ENCODE data around the gene USP12.

Gene USP12

DNA sequence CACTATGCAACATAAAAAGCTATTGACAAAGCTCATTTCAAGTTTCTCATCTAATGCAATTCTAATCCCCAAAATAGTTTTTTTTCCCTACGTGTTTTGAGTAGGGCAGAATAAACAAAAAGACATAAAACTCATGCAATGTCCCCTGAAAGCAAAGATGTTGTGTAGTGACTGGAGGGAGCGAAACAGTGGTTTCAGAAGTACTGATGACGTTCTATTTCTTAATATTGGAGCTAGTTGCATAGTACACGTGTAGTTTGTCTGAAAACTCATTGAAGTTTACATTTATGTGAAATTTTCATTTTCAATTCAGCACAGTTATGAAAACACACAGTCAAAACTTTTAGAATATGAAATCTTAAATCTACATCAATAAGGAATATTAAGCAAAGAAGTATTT is 31.6 kb downstream of the USP12 start:
- Histone ChIP-seq H3K9me2 (replicated peaks; ENCODE audit: low read depth, low read length) (no peaks in the 10 kb centered on the region), H2AFZ (ENCODE audit: low read length) (no peak overlapping the region), H3K4me2 (ENCODE audit: low read depth, low read length, poor library complexity, severe bottlenecking) (no peak overlapping the region), H4K20me1 (ENCODE audit: insufficient read depth, low read length, poor library complexity, severe bottlenecking) (peaks cover 59% of the 10 kb centered on the region), H3K4me1 (ENCODE audit: insufficient read depth, low read length, poor library complexity, severe bottlenecking) (no peaks in the 10 kb centered on the region), H3F3A (ENCODE audit: low read depth) (no peaks in the 10 kb centered on the region), H3K27me3 (ENCODE audit: insufficient read depth, low read length, poor library complexity, severe bottlenecking) (no peaks in the 10 kb centered on the region), H3K9me3 (ENCODE audit: insufficient read depth, low read depth, low read length) (no peaks in the 10 kb centered on the region), H3K79me2 (ENCODE audit: insufficient read depth, low read length) (peaks cover 99% of the 10 kb centered on the region), H3K4me3 (ENCODE audit: low read length, poor library complexity, severe bottlenecking) (no peak overlapping the region), H3K9ac (ENCODE audit: low read depth, low read length, poor library complexity, severe bottlenecking) (no peak overlapping the region), H3K36me3 (ENCODE audit: insufficient read depth, low read length) (no peaks in the 10 kb centered on the region; the same call in none of the 2 replicates)
- TF ChIP-seq, protein P1, sequence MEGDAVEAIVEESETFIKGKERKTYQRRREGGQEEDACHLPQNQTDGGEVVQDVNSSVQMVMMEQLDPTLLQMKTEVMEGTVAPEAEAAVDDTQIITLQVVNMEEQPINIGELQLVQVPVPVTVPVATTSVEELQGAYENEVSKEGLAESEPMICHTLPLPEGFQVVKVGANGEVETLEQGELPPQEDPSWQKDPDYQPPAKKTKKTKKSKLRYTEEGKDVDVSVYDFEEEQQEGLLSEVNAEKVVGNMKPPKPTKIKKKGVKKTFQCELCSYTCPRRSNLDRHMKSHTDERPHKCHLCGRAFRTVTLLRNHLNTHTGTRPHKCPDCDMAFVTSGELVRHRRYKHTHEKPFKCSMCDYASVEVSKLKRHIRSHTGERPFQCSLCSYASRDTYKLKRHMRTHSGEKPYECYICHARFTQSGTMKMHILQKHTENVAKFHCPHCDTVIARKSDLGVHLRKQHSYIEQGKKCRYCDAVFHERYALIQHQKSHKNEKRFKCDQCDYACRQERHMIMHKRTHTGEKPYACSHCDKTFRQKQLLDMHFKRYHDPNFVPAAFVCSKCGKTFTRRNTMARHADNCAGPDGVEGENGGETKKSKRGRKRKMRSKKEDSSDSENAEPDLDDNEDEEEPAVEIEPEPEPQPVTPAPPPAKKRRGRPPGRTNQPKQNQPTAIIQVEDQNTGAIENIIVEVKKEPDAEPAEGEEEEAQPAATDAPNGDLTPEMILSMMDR (conservative IDR thresholded peaks at IDR 0.05; ENCODE audit: low read length) = no peak
- TF ChIP-seq EZH2phosphoT487 (IDR thresholded peaks at IDR 0.05; ENCODE audit: borderline replicate concordance) = no peak

GRCh38 chr13:27139565-27139964 is 32.0 kb downstream of the USP12 start:
- no peaks in the 10 kb centered on the region for H3K4me1 ChIP-seq (ENCODE audit: insufficient read depth, low read length, poor library complexity, severe bottlenecking)
- TF ChIP-seq, protein P1 (conservative IDR thresholded peaks at IDR 0.05; ENCODE audit: low read length) = no peak
- no peak for TF ChIP-seq EZH2phosphoT487 (IDR thresholded peaks at IDR 0.05; ENCODE audit: borderline replicate concordance)
- H3K9ac ChIP-seq (ENCODE audit: low read depth, low read length, poor library complexity, severe bottlenecking) = no peak overlapping the region
- H3K79me2 ChIP-seq (ENCODE audit: insufficient read depth, low read length) = peaks cover 99% of the 10 kb centered on the region
- no peaks in the 10 kb centered on the region; the same call in none of the 2 replicates for H3K36me3 ChIP-seq (ENCODE audit: insufficient read depth, low read length)
- no peak overlapping the region for H2AFZ ChIP-seq (ENCODE audit: low read length)
- no peak overlapping the region for H3K4me3 ChIP-seq (ENCODE audit: low read length, poor library complexity, severe bottlenecking)
- H3K4me2 ChIP-seq (ENCODE audit: low read depth, low read length, poor library complexity, severe bottlenecking) = no peak overlapping the region
- no peaks in the 10 kb centered on the region for H3K27me3 ChIP-seq (ENCODE audit: insufficient read depth, low read length, poor library complexity, severe bottlenecking)
- H3K9me3 ChIP-seq (ENCODE audit: insufficient read depth, low read depth, low read length) = no peaks in the 10 kb centered on the region
- no peaks in the 10 kb centered on the region for H3K9me2 ChIP-seq (replicated peaks; ENCODE audit: low read depth, low read length)
- H4K20me1 ChIP-seq (ENCODE audit: insufficient read depth, low read length, poor library complexity, severe bottlenecking) = peaks cover 59% of the 10 kb centered on the region
- H3F3A ChIP-seq (ENCODE audit: low read depth) = no peaks in the 10 kb centered on the region

DNA sequence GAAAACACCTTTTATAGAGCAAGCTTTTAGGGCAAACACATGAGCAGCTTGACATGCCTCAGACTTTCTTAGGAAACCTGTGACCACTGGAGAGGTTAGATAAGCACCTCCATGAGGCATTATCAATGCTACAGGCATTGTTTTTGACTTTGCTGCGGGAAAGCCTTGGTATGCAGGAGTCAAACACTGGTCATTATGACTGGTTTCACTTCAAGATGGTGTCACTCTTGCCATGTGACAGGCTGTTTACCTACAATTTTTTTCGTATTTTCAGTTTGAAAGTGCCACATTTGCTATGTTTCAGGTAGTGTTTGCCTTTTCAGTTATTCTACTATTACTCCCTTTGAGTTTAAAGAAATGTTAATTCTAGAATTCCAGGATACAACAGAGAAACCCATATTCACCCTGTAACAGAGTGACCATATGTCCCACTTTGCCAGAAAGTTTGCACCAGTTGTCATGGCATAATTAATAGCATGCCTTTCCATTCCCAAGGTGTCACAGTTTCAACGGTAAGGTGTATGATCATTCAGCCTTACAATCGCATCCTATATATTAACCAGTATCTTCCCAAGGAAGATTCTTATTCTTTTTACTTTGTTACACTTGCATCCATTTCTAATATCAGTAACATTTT is 33.0 kb downstream of the USP12 start:
- H4K20me1 ChIP-seq (ENCODE audit: insufficient read depth, low read length, poor library complexity, severe bottlenecking) = peaks cover 58% of the 10 kb centered on the region
- H3K4me3 ChIP-seq (ENCODE audit: low read length, poor library complexity, severe bottlenecking) = no peak overlapping the region
- H3K4me1 ChIP-seq (ENCODE audit: insufficient read depth, low read length, poor library complexity, severe bottlenecking) = no peaks in the 10 kb centered on the region
- TF ChIP-seq, protein P1 (conservative IDR thresholded peaks at IDR 0.05; ENCODE audit: low read length) = no peak
- no peak for TF ChIP-seq EZH2phosphoT487 (IDR thresholded peaks at IDR 0.05; ENCODE audit: borderline replicate concordance)
- H3K36me3 ChIP-seq (ENCODE audit: insufficient read depth, low read length) = no peaks in the 10 kb centered on the region; the same call in none of the 2 replicates
- peaks cover 99% of the 10 kb centered on the region for H3K79me2 ChIP-seq (ENCODE audit: insufficient read depth, low read length)
- H3K9ac ChIP-seq (ENCODE audit: low read depth, low read length, poor library complexity, severe bottlenecking) = no peak overlapping the region
- H2AFZ ChIP-seq (ENCODE audit: low read length) = no peak overlapping the region
- H3F3A ChIP-seq (ENCODE audit: low read depth) = no peaks in the 10 kb centered on the region
- H3K9me2 ChIP-seq (replicated peaks; ENCODE audit: low read depth, low read length) = no peaks in the 10 kb centered on the region
- no peak overlapping the region for H3K4me2 ChIP-seq (ENCODE audit: low read depth, low read length, poor library complexity, severe bottlenecking)
- no peaks in the 10 kb centered on the region for H3K9me3 ChIP-seq (ENCODE audit: insufficient read depth, low read depth, low read length)
- H3K27me3 ChIP-seq (ENCODE audit: insufficient read depth, low read length, poor library complexity, severe bottlenecking) = no peaks in the 10 kb centered on the region

Data from Loucy (cell line).